ENCODE measurements around the gene HOXA10. TPM values are rescaled to one million over a fixed set of nuclear protein-coding genes. Genes with fewer than 3 reads are reported as not detected.

HOXA10 gene
- total RNA-seq, 3 donors from 2014 or later, result 25.0 to 56.9 (median 25.8) TPM

DNA sequence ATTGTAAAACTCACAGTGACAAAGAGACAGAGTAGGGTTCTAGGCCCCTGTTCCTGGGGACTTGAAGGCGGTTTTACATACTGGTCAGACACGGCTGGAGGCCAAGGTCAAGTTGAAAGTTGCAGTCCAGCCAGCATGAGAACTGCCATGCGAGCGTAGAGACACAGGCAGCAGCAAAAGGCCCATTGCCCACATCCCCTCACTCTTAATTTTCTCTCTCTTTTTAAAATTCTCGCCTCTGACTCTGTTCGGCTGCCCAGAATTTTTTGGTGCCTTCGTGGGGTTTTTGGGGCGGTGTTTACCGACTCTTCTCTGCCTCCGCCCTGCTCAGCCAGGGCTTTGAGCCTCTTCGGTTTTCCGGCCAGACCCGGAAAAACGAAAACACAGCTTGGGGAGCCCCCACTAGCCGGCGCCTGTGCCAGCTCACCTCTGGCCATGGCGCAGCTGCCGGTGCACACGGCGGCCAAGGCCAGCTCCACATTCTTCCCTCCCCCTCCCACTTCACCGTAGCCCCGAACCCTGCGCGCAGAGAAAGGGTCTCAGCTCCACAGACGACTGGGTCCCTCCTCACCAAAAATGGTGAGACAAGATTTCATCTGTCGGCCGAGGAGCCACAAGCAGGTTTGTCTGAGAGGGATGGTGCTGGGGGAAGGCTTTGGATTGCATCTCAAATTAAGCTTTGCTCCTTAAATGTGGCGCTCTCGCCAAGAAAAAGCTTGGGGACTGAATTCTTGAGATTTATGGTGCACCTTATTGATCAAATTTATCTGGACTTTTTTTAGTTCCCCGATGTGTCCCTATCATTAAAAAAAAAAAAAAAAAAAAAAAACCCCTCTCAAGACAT lies 28.1 kb upstream of the HOXA10 start:
- Histone ChIP-seq H3K4me1 (ENCODE audit: low read depth) (peaks cover 13% of the 10 kb centered on the region), H3K9me3 (no peaks in the 10 kb centered on the region), H3K4me3 (peak overlapping the region; percentile 9), H3K36me3 (ENCODE audit: low read depth) (no peaks in the 10 kb centered on the region)
- no peak for ATAC-seq
- TF ChIP-seq CTCF (IDR thresholded peaks at IDR 0.05), result no peak
- DNase-seq, result peak in 2 of 3 donors; percentile 26 to 57
- intact Hi-C loops (cut with DNase I, micrococcal nuclease), result no loop called here

- DNase-seq (peak in 2 of 3 donors; percentile 55 to 60), ATAC-seq (no peak)
- Histone ChIP-seq H3K4me3 (peak overlapping the region; percentile 30), H3K9me3 (no peaks in the 10 kb centered on the region), H3K4me1 (ENCODE audit: low read depth) (peaks cover 10% of the 10 kb centered on the region), H3K36me3 (ENCODE audit: low read depth) (no peaks in the 10 kb centered on the region)
- no peak for TF ChIP-seq CTCF (IDR thresholded peaks at IDR 0.05)
- intact Hi-C loops (cut with DNase I, micrococcal nuclease), result no loop called here
Observed at GRCh38 chr7:27201580-27202017, 27.5 kb upstream of the HOXA10 start.

- Histone ChIP-seq H3K36me3 (ENCODE audit: low read depth) (no peaks in the 10 kb centered on the region), H3K4me1 (ENCODE audit: low read depth) (peaks cover 10% of the 10 kb centered on the region), H3K4me3 (peak overlapping the region; percentile 30), H3K9me3 (no peaks in the 10 kb centered on the region)
- ATAC-seq, result peak; percentile 46
- DNase-seq, result peak in 2 of 3 donors; percentile 48 to 58
- intact Hi-C loops (cut with DNase I, micrococcal nuclease), result no loop called here
- no peak for TF ChIP-seq CTCF (IDR thresholded peaks at IDR 0.05)
Observed at GRCh38 chr7:27200761-27201579, 26.9 kb upstream of the HOXA10 start.

- Histone ChIP-seq H3K9me3 (no peaks in the 10 kb centered on the region), H3K4me3 (peak within 1 kb of the TSS; percentile 68), H3K36me3 (ENCODE audit: low read depth) (no peaks in the 10 kb centered on the region), H3K4me1 (ENCODE audit: low read depth) (peaks cover 6% of the 10 kb centered on the region)
- TF ChIP-seq CTCF (IDR thresholded peaks at IDR 0.05), result no peak
- ATAC-seq (peak; percentile 75), DNase-seq (peak; percentile 86 to 93 (median 89))
- intact Hi-C loops (cut with DNase I, micrococcal nuclease), result loop anchor here in 1 of 2 donors (10.0 kb wide), 2 partner anchors 725 to 825 kb away; no protein-coding TSS in a partner anchor
Observed at GRCh38 chr7:27199849-27200760, 26.0 kb upstream of the HOXA10 start, which contains the start of gene HOXA13. Gene HOXA13 (minus strand): TSS chr7:27200091. CDS start chr7:27200077, 14 bp downstream.

All from mucosa of descending colon (tissue), 3 donors.